Breast epithelium (tissue), 3 donors: ENCODE data around the gene HDAC8.

Source experiments
- CTCF ChIP-seq, 3 donors: fragments of 450-650 bp; IDR thresholded peaks; one replicate each; pipeline ENCODE4 v1.5.1; 2016 to 2017; ENCODE audit warnings: antibody characterized with exemption in 3 of 3, mild to moderate bottlenecking in 3 of 3, moderate library complexity in 3 of 3
- POLR2A ChIP-seq: fragments of 450-650 bp; IDR thresholded peaks from one replicate; pipeline ENCODE4 v1.6.1; 2016; ENCODE audit warnings: antibody characterized with exemption, mild to moderate bottlenecking, moderate library complexity
- POLR2AphosphoS5 ChIP-seq, 3 donors: sonication (generic); formaldehyde crosslinking; IDR thresholded peaks; one replicate each; pipeline ENCODE4 v1.6.1; 2017; ENCODE audit warnings: antibody characterized with exemption in 3 of 3

- TF ChIP-seq CTCF (IDR thresholded peaks at IDR 0.05) (no peak), POLR2A (no peak), POLR2AphosphoS5 (IDR thresholded peaks at IDR 0.05) (no peak)
These were observed 162.7 kb downstream of the HDAC8 start for GRCh38 chrX:72409993-72410392.
